Panc1 (cell line): ENCODE data around the gene PRDM5. TPM values are rescaled to one million over a fixed set of nuclear protein-coding genes. Genes with fewer than 3 reads are reported as not detected.

Experiments used
- ATAC-seq: fragments of 200-7000 bp; cut with Tn5 transposase; 2 replicates; pipeline ENCODE4 v1.9.1; 2020; ENCODE audit warnings: mild to moderate bottlenecking, moderate library complexity
- BruUV-seq: library from RNA; stranded (reverse); fragments of 400-500 nt; replicated peaks from 2 replicates; lab custom pipeline; 2021; lab: Mats Ljungman, UMichigan
- CTCF ChIA-PET: fragments of 300-600 bp; sonication (Branson Sonifier 250); formaldehyde crosslinking; loops from one replicate; lab custom pipeline; 2022; ENCODE audit warnings: antibody characterized with exemption; lab: Charles Lee
- POLR2A ChIA-PET: fragments of 300-600 bp; sonication (Branson Sonifier 250); formaldehyde crosslinking; loops from one replicate; lab custom pipeline; 2022; ENCODE audit warnings: antibody characterized with exemption; lab: Charles Lee
- DNase-seq: peaks from one replicate; pipeline ENCODE4 v3.0.0-alpha.2; 2010; ENCODE audit warnings: low read depth, low spot score
- H3K27ac ChIP-seq: 2 replicates; pipeline ENCODE4 v1.5.1; 2011; ENCODE audit warnings: mild to moderate bottlenecking, low read length, inconsistent platforms
- H3K27me3 ChIP-seq: fragments of 200-500 bp; sonication (Bioruptor generic); 2 replicates; pipeline ENCODE4 v1.6.0; 2014; ENCODE audit warnings: low read length, inconsistent platforms; ENCODE audit not compliant: control insufficient read depth, insufficient read depth
- H3K36me3 ChIP-seq: fragments of 200-500 bp; sonication (Bioruptor generic); 2 replicates; pipeline ENCODE4 v1.5.1; 2014; ENCODE audit warnings: inconsistent platforms, mild to moderate bottlenecking, low read length, moderate library complexity; ENCODE audit not compliant: control insufficient read depth, insufficient read depth
- H3K4me1 ChIP-seq: 2 replicates; pipeline ENCODE4 v1.5.1; 2011; ENCODE audit warnings: inconsistent platforms, mild to moderate bottlenecking, low read length, moderate library complexity; ENCODE audit not compliant: control insufficient read depth, insufficient read depth
- H3K4me3 ChIP-seq, 2 experiments: 2 replicates each; pipeline ENCODE4 v1.5.1; 2011 to 2012; ENCODE audit warnings: low read depth in 2 of 2, low read length in 2 of 2, mild to moderate bottlenecking in 2 of 2, inconsistent platforms in 1 of 2, moderate library complexity in 1 of 2
- H3K9me3 ChIP-seq: fragments of 200-500 bp; sonication (Bioruptor generic); 2 replicates; pipeline ENCODE4 v1.5.1; 2014; ENCODE audit warnings: low read depth, mild to moderate bottlenecking, inconsistent platforms, low read length, moderate library complexity; ENCODE audit not compliant: control insufficient read depth, insufficient read depth
- POLR2AphosphoS5 ChIP-seq: IDR thresholded peaks from 2 replicates; pipeline ENCODE4 v1.6.1; 2012; ENCODE audit warnings: mild to moderate bottlenecking, low read depth, low read length, moderate library complexity
- SIN3A ChIP-seq: IDR thresholded peaks from 2 replicates; pipeline ENCODE4 v1.6.1; 2012; ENCODE audit warnings: low read depth, mild to moderate bottlenecking, low read length, moderate library complexity, borderline replicate concordance; ENCODE audit not compliant: insufficient read depth
- TCF7L2 ChIP-seq: IDR thresholded peaks from 2 replicates; pipeline ENCODE4 v1.6.1; 2011; ENCODE audit warnings: mild to moderate bottlenecking, low read depth, low read length, inconsistent platforms
- in situ Hi-C: cut with HindIII; loops from 2 replicates; pipeline ENCODE4 v1.10.0; 2016; ENCODE audit warnings: low sequenced_read_pairs, low pct_unique_long_range_greater_than_20kb
- intact Hi-C: fragments of 100-400 bp; cut with micrococcal nuclease; formaldehyde crosslinking; loops from one replicate; pipeline ENCODE4 v1.10.0; 2022; ENCODE audit not compliant: unreplicated experiment
- total RNA-seq: library from RNA; stranded (reverse); gene quantifications from one replicate; pipeline ENCODE4 v1.2.1, GENCODE V29; 2021; ENCODE audit not compliant: unreplicated experiment
- TF ChIP-seq, protein P1 (sequence below): fragments of 450-650 bp; IDR thresholded peaks from 2 replicates; pipeline ENCODE4 v1.5.1; 2017; ENCODE audit warnings: mild to moderate bottlenecking
- TF ChIP-seq, protein P2 (sequence below), 2 experiments: IDR thresholded peaks; 2 replicates each; pipeline ENCODE4 v1.6.1; 2011 to 2012; ENCODE audit warnings: low read depth in 2 of 2, control low read depth in 1 of 2, low read length in 1 of 2, mild to moderate bottlenecking in 1 of 2, moderate library complexity in 1 of 2; ENCODE audit not compliant: insufficient read depth in 1 of 2

Gene PRDM5
- total RNA-seq, 1 experiment from 2014 or later: 8.4 TPM

DNA sequence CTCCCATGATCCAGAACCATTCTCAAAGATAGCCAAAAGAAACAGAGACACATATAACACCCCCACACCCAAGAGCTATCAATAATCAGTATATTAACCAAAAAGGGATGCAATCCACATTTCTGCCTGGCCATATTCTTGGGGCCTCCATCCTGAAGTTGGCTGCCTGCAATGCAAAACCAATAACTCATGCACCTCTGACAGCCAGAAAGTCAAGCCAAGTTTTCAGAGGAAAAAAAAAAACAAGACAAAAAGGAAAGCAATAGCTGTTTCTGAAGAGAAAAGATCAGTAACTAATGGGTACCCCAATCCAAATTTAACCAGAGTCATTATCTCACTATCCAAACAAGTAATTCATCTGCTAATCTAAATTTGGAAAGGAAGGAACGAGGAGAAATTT, 7.3 kb upstream of the PRDM5 start:
- no peaks in the 10 kb centered on the region for H3K4me1 ChIP-seq
- in situ Hi-C loops: no loop called here
- H3K9me3 ChIP-seq: no peaks in the 10 kb centered on the region
- ATAC-seq (no peak), DNase-seq (no peak)
- POLR2A ChIA-PET: no interaction called here
- no peaks in the 10 kb centered on the region for H3K36me3 ChIP-seq
- no peak overlapping the region for H3K4me3 ChIP-seq
- BruUV-seq: no TSS peak
- H3K27ac ChIP-seq: no peak overlapping the region
- CTCF ChIA-PET: no interaction called here
- TF ChIP-seq POLR2AphosphoS5: no peak
- TF ChIP-seq, protein P1, sequence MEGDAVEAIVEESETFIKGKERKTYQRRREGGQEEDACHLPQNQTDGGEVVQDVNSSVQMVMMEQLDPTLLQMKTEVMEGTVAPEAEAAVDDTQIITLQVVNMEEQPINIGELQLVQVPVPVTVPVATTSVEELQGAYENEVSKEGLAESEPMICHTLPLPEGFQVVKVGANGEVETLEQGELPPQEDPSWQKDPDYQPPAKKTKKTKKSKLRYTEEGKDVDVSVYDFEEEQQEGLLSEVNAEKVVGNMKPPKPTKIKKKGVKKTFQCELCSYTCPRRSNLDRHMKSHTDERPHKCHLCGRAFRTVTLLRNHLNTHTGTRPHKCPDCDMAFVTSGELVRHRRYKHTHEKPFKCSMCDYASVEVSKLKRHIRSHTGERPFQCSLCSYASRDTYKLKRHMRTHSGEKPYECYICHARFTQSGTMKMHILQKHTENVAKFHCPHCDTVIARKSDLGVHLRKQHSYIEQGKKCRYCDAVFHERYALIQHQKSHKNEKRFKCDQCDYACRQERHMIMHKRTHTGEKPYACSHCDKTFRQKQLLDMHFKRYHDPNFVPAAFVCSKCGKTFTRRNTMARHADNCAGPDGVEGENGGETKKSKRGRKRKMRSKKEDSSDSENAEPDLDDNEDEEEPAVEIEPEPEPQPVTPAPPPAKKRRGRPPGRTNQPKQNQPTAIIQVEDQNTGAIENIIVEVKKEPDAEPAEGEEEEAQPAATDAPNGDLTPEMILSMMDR: no peak
- TF ChIP-seq, protein P2, sequence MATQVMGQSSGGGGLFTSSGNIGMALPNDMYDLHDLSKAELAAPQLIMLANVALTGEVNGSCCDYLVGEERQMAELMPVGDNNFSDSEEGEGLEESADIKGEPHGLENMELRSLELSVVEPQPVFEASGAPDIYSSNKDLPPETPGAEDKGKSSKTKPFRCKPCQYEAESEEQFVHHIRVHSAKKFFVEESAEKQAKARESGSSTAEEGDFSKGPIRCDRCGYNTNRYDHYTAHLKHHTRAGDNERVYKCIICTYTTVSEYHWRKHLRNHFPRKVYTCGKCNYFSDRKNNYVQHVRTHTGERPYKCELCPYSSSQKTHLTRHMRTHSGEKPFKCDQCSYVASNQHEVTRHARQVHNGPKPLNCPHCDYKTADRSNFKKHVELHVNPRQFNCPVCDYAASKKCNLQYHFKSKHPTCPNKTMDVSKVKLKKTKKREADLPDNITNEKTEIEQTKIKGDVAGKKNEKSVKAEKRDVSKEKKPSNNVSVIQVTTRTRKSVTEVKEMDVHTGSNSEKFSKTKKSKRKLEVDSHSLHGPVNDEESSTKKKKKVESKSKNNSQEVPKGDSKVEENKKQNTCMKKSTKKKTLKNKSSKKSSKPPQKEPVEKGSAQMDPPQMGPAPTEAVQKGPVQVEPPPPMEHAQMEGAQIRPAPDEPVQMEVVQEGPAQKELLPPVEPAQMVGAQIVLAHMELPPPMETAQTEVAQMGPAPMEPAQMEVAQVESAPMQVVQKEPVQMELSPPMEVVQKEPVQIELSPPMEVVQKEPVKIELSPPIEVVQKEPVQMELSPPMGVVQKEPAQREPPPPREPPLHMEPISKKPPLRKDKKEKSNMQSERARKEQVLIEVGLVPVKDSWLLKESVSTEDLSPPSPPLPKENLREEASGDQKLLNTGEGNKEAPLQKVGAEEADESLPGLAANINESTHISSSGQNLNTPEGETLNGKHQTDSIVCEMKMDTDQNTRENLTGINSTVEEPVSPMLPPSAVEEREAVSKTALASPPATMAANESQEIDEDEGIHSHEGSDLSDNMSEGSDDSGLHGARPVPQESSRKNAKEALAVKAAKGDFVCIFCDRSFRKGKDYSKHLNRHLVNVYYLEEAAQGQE (IDR thresholded peaks at IDR 0.05; ENCODE audit: insufficient read depth in 1 of 2, low read depth in 2 of 2, low read length in 1 of 2): no peak
- TF ChIP-seq SIN3A: no peak
- no peak for TF ChIP-seq TCF7L2
- H3K27me3 ChIP-seq: no peaks in the 10 kb centered on the region
- intact Hi-C loops: loop anchor here (10.0 kb wide), 1 partner anchor 775 kb away; no protein-coding TSS in a partner anchor

DNA sequence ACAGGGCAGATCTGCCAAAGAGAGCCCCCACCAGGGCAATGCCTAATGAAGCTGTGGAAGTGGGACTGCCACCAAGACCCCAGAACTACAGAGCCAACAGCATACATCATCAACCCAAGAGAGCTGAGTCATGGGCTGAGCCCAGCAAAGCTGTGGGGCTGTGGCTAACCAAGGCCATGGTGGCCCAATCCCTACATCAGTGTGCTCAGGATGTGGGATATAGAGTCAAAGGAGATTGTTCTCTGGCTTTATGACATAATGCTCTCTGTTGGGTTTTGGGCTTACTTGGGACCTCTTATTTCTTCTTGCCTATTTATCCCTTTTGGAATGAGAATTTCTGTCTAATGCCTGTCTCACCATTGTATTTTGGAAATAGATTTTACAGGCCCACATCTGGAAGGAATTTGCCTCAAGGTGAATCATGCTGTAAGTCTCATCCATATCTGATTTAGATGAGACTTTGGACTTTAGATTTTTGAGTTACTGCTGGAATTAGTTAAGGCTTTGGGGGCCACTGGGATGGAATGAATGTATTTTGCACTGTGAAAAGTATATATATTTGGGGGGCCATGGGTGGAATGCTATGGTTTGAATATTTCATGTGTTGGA, 5.4 kb upstream of the PRDM5 start:
- ChIA-PET POLR2A (interaction anchor here (0.6 kb wide), 1 partner anchor 9 kb away, joined by 9 read pairs; no protein-coding TSS in a partner anchor), CTCF (no interaction called here)
- no peaks in the 10 kb centered on the region for H3K9me3 ChIP-seq
- H3K4me1 ChIP-seq: 0 out of 2 replicates have a peak, but pooled peaks cover 5% of the 10 kb centered on the region
- no peaks in the 10 kb centered on the region for H3K36me3 ChIP-seq
- BruUV-seq: no TSS peak
- in situ Hi-C loops: no loop called here
- H3K27me3 ChIP-seq: no peaks in the 10 kb centered on the region
- TF ChIP-seq, protein P2 (IDR thresholded peaks at IDR 0.05; ENCODE audit: insufficient read depth in 1 of 2, low read depth in 2 of 2, low read length in 1 of 2): no peak
- TF ChIP-seq, protein P1: no peak
- TF ChIP-seq SIN3A (no peak), POLR2AphosphoS5 (no peak), TCF7L2 (no peak)
- H3K4me3 ChIP-seq: no peak overlapping the region
- no peak overlapping the region for H3K27ac ChIP-seq
- intact Hi-C loops: loop anchor here (10.0 kb wide), 1 partner anchor 773 kb away; no protein-coding TSS in a partner anchor
- ATAC-seq (no peak), DNase-seq (no peak)
